ENCODE measurements around the gene DRC7. TPM values are rescaled to one million over a fixed set of nuclear protein-coding genes. Genes with fewer than 3 reads are reported as not detected.
A peak's percentile ranks its signal among the peaks of the same experiment; 100 is the strongest.

The DRC7 gene
- total and polyA plus RNA-seq, 9 of the 15 experiments (the other 6 are each of a cell fraction or from before 2014, with no cell fraction given), result 0.04 to 0.33 (median 0.12) TPM; not detected in 3

DNA sequence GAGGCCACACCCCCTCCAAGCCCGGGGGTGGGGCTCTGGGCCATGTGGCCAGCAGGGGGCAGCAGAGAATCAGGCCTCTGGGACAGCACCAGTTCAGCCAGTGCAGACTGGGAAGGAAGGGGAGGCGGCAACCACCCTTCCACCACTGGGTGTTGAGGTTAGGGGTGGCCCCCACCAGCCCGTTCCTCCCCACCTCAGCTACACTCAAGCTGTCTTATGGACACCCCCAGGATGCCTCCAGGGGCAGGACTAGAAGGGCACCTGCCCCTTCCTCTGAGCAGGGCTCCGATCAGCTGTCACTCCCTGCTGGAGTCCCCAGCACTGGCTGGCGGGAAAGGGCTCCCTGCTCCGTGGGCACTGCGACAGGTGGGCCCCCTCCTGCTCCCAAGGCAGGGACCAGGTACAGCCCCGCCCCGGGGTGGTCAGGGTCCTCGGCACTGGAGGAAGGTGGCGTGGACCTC is 62.8 kb downstream of the DRC7 start (continued):
- TF ChIP-seq, protein P1, sequence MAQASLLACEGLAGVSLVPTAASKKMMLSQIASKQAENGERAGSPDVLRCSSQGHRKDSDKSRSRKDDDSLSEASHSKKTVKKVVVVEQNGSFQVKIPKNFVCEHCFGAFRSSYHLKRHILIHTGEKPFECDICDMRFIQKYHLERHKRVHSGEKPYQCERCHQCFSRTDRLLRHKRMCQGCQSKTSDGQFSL (CRISPR knock-in tag; IDR thresholded peaks at IDR 0.05), result 0 out of 2 replicates have a peak, but pooled peaks have one; percentile 27
- TF ChIP-seq, protein P1 (tag; IDR thresholded peaks at IDR 0.05), result no peak
- TF ChIP-seq MCM2 (IDR thresholded peaks at IDR 0.05; ENCODE audit: low read depth) (no peak), JUN (IDR thresholded peaks at IDR 0.05; ENCODE audit: borderline replicate concordance, low read depth, low read length) (0 out of 2 replicates have a peak, but pooled peaks have one; percentile 30), JUN (CRISPR knock-in tag; IDR thresholded peaks at IDR 0.05; ENCODE audit: borderline replicate concordance) (no peak), MAZ (CRISPR knock-in tag; conservative IDR thresholded peaks at IDR 0.05 in 1 of 2, IDR thresholded peaks at IDR 0.05 in 1 of 2) (peak; percentile 78 to 96), ZKSCAN8 (CRISPR knock-in tag; IDR thresholded peaks at IDR 0.05) (no peak), ATF7 (IDR thresholded peaks at IDR 0.05) (peak; percentile 46; the same call in 1 of the 2 replicates), ZNF436 (CRISPR knock-in tag; IDR thresholded peaks at IDR 0.05) (no peak), DIDO1 (tag; IDR thresholded peaks at IDR 0.05; ENCODE audit: low read depth) (no peak)
- TF ChIP-seq, protein P2, sequence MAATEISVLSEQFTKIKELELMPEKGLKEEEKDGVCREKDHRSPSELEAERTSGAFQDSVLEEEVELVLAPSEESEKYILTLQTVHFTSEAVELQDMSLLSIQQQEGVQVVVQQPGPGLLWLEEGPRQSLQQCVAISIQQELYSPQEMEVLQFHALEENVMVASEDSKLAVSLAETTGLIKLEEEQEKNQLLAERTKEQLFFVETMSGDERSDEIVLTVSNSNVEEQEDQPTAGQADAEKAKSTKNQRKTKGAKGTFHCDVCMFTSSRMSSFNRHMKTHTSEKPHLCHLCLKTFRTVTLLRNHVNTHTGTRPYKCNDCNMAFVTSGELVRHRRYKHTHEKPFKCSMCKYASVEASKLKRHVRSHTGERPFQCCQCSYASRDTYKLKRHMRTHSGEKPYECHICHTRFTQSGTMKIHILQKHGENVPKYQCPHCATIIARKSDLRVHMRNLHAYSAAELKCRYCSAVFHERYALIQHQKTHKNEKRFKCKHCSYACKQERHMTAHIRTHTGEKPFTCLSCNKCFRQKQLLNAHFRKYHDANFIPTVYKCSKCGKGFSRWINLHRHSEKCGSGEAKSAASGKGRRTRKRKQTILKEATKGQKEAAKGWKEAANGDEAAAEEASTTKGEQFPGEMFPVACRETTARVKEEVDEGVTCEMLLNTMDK (IDR thresholded peaks at IDR 0.05; ENCODE audit: borderline replicate concordance, insufficient read depth, low read depth, low read length, poor library complexity, severe bottlenecking), result peak; percentile 42
- TF ChIP-seq, protein P3, sequence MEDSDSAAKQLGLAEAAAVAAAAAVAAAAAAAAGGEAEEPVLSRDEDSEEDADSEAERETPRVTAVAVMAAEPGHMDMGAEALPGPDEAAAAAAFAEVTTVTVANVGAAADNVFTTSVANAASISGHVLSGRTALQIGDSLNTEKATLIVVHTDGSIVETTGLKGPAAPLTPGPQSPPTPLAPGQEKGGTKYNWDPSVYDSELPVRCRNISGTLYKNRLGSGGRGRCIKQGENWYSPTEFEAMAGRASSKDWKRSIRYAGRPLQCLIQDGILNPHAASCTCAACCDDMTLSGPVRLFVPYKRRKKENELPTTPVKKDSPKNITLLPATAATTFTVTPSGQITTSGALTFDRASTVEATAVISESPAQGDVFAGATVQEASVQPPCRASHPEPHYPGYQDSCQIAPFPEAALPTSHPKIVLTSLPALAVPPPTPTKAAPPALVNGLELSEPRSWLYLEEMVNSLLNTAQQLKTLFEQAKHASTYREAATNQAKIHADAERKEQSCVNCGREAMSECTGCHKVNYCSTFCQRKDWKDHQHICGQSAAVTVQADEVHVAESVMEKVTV (CRISPR knock-in tag; IDR thresholded peaks at IDR 0.05), result peak; percentile 82
- TF ChIP-seq, protein P4, sequence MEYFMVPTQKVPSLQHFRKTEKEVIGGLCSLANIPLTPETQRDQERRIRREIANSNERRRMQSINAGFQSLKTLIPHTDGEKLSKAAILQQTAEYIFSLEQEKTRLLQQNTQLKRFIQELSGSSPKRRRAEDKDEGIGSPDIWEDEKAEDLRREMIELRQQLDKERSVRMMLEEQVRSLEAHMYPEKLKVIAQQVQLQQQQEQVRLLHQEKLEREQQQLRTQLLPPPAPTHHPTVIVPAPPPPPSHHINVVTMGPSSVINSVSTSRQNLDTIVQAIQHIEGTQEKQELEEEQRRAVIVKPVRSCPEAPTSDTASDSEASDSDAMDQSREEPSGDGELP (CRISPR knock-in tag; IDR thresholded peaks at IDR 0.05; ENCODE audit: borderline replicate concordance), result peak; percentile 77; the same call in 1 of the 2 replicates
- TF ChIP-seq, protein P5, sequence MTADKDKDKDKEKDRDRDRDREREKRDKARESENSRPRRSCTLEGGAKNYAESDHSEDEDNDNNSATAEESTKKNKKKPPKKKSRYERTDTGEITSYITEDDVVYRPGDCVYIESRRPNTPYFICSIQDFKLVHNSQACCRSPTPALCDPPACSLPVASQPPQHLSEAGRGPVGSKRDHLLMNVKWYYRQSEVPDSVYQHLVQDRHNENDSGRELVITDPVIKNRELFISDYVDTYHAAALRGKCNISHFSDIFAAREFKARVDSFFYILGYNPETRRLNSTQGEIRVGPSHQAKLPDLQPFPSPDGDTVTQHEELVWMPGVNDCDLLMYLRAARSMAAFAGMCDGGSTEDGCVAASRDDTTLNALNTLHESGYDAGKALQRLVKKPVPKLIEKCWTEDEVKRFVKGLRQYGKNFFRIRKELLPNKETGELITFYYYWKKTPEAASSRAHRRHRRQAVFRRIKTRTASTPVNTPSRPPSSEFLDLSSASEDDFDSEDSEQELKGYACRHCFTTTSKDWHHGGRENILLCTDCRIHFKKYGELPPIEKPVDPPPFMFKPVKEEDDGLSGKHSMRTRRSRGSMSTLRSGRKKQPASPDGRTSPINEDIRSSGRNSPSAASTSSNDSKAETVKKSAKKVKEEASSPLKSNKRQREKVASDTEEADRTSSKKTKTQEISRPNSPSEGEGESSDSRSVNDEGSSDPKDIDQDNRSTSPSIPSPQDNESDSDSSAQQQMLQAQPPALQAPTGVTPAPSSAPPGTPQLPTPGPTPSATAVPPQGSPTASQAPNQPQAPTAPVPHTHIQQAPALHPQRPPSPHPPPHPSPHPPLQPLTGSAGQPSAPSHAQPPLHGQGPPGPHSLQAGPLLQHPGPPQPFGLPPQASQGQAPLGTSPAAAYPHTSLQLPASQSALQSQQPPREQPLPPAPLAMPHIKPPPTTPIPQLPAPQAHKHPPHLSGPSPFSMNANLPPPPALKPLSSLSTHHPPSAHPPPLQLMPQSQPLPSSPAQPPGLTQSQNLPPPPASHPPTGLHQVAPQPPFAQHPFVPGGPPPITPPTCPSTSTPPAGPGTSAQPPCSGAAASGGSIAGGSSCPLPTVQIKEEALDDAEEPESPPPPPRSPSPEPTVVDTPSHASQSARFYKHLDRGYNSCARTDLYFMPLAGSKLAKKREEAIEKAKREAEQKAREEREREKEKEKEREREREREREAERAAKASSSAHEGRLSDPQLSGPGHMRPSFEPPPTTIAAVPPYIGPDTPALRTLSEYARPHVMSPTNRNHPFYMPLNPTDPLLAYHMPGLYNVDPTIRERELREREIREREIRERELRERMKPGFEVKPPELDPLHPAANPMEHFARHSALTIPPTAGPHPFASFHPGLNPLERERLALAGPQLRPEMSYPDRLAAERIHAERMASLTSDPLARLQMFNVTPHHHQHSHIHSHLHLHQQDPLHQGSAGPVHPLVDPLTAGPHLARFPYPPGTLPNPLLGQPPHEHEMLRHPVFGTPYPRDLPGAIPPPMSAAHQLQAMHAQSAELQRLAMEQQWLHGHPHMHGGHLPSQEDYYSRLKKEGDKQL (CRISPR knock-in tag; IDR thresholded peaks at IDR 0.05; ENCODE audit: borderline replicate concordance), result no peak
